DMS53 (cell line): ENCODE measurements around the gene CD7.

Source experiments
- DNase-seq: peaks from one replicate; lab custom pipeline; 2025; lab: John Stamatoyannopoulos, UW

The CD7 gene

GRCh38 chr17:82278786-82279391 lies 38.5 kb downstream of the CD7 start:
- DNase-seq, result no peak

- DNase-seq, result no peak
These were observed 39.1 kb downstream of the CD7 start for GRCh38 chr17:82278308-82278707.

- DNase-seq, result no peak
These were observed 39.6 kb downstream of the CD7 start for GRCh38 chr17:82277851-82278250.

- no peak for DNase-seq
These were observed 40.5 kb downstream of the CD7 start for GRCh38 chr17:82276938-82277337.

DNA sequence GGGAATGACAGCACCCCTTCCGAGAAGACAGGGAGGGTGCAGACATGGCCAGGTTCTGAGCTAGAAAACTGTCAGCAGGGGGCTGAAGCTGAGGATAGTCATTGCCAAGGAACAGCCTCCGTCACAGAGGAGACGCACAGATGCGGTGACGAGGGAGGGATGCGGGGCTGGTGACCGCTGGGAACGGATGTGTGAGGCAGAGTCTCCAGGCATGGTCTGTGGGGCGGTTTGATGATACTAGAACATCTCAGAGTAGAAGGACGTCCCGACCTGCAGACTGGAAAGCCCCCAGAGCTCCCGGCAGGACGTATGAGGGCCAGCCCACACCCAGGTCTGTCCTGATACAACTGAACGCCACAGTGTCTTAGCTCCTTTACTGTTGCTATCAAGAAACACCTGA lies 42.1 kb downstream of the CD7 start:
- DNase-seq, result no peak

DNA sequence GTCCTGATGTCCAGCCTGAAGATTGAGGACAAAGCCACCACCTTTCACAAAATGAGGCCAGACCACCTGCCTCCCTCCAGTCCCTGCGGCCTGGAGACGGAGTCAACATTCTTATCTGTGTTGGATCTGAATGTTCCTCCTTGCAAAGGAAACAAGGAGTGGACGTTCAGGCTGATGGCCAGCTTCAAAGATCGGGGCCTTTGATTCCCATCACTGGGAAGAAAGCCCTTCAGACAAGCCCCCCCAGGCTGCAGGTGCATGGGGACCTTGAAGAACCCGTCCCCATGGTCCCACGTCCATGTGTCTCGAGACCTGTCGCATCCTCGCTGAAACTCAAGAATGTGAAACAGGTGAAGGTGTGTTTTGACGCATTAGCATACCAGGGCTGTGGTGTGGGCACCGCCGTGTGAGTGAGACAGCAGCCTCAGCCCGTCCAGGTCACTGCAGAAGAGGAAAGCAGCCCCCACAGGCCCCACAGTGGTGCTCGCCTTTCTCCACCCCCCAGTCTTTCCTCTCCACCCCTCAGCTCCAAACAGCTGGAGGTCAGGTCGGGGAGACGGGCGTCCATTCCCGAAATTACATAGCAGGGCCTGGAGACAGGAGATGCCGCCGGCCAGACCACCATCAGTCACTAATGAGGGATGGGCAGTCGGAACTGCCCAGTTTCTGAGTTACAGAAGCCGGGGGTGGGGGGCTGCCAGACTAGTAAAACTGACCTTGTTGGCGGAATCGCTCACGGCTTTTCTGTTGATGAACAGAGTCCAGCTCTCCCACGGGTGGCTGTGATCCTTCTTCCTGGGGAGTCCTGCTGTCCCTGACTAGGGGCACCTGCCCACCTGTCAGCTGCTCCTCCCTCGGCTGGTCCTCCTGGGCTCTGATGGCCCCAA lies 43.0 kb downstream of the CD7 start:
- no peak for DNase-seq

- peak; percentile 93 for DNase-seq
These were observed 43.9 kb downstream of the CD7 start, which contains the start of gene CSNK1D for GRCh38 chr17:82273327-82274133. Gene CSNK1D, minus strand, starts transcription at chr17:82273700. Its CDS starts 319 bp downstream, at chr17:82273381.

- DNase-seq, result peak; percentile 57
These were observed 44.7 kb downstream of the CD7 start for GRCh38 chr17:82272495-82273326.

DNA sequence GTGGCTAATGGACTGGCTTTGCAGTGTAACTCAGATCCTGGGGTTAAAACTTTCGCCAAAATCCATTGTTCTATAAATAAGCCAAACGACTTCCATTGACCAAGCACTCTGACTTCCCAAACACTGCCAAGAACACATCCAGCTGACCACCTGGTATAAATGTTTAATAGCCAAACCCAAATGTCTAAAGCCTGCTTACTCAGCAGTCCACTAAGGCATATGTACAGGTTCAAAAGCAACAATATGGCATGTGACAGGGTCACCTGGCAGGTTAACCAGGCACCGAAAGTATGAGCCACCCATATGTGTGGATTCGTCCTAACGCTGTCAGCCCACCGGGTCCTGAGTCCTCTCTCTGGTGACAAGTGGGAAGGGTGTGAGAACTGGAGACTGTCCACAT lies 46.0 kb downstream of the CD7 start:
- no peak for DNase-seq

DNA sequence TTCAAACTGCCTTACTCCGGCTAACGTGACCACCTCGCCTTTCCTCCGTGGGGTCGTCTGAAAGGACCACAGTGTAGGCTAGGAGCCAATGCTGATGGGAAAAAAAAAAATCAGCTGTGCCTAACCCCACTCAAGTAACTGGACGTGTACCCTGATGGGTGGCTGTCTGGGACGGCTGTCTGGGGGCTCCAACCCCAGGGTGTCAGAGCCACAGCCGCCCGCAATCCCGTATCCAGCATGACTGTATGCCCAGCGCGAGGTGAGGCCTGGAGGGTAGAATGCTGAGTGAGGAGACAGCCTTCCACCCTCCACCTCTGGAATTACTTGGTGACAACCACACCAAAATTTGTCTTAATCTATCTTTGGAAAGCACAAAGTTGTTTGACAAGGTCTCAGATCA lies 46.8 kb downstream of the CD7 start:
- no peak for DNase-seq

- no peak for DNase-seq
These were observed 47.4 kb downstream of the CD7 start for GRCh38 chr17:82269882-82270500.

GRCh38 chr17:82269138-82269881 lies 48.1 kb downstream of the CD7 start:
- DNase-seq, result peak; percentile 45

DNA sequence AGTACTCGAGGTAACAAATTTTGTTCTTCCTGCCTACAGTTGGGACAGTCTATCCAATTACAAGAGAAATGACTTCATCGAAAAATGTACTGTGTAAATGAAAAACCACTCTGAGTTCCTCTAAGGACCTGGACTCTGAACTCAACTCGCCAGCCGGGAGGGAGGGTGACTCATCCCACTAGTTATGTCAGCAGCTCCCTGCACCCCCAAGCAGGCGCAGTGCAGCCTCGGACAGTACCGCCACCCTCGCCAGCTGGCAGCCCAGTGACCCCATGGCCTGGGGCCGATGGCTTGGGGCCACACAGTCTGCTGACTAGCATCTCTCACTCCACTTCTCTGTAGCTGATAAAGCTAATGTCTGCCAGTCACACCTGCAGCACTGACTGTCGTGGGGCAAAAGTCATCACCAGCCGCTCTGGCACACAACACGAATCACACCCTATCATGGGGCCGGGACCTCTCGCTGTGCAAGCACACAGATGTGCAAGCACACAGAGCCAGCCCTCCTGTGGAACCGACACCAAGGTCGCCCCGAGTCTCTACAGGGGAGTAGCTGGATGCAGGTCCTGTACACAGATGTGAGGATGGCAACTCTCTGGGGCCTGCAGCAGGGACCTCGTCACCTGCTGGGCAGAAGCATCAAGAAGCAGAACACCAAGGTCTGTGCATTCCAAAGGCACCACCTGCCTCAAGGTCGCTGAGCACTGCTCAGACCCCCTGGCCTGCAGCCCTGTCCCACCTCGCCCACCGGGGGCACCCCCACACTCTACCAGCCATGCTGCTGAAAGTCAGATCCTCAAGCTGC lies 49.6 kb downstream of the CD7 start:
- peak; percentile 99 for DNase-seq

DNA sequence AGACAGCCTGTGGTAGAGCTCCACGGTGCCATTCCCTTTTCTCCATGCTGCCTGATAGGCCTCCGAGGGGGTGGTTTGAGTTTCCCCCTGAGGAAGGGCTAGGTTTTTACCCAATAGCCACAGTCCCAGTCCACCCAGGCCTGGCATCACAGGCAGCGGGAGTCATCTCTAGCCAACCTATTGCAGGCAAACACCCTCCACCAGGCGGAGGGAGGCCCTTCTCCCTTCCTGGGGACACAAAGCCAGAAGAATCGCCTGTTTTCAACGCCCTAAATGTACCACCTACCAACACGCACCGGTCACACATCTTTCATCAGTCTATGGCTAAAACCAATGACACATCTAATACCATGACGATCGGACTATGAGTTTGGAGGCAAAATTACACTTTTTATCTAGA lies 51.3 kb downstream of the CD7 start:
- no peak for DNase-seq
